HG02642 (cell line): ENCODE data around the gene VPS18.

Source experiments
- ATAC-seq: cut with Tn5 transposase; IDR thresholded peaks from one replicate; pipeline ENCODE4 v1.9.1; 2021; ENCODE audit warnings: mild to moderate bottlenecking; ENCODE audit not compliant: unreplicated experiment, poor library complexity

The VPS18 gene

DNA sequence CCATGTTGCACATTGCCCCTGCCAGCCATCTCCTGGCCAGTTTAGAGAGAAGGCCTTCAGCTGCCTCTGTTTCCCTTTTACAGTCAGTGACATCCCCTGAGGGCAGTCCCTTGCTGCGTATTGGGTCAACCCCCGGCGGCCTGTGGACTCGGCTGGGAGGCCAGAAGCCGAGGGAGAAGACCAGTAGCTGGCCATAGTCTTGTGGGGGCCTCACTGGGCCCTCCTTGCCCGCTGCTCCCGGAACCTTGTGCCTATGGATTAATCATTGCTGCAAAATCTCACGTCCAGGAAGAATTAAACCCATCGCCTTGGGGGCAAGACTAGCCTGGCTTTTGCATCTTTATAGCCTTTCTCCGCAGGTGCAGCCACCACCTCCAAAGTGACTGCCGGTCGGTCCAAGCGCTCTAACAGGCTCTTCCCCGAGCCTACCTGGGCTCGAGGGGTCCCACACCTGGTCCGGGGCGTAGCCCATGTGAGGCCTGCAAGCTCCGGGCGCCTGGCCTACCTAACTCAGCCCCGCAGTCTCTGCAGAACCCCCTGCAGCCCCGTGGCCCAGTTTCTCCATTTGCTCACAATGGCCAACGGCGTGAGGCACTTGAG is 58.2 kb downstream of the VPS18 start:
- no peak for ATAC-seq

DNA sequence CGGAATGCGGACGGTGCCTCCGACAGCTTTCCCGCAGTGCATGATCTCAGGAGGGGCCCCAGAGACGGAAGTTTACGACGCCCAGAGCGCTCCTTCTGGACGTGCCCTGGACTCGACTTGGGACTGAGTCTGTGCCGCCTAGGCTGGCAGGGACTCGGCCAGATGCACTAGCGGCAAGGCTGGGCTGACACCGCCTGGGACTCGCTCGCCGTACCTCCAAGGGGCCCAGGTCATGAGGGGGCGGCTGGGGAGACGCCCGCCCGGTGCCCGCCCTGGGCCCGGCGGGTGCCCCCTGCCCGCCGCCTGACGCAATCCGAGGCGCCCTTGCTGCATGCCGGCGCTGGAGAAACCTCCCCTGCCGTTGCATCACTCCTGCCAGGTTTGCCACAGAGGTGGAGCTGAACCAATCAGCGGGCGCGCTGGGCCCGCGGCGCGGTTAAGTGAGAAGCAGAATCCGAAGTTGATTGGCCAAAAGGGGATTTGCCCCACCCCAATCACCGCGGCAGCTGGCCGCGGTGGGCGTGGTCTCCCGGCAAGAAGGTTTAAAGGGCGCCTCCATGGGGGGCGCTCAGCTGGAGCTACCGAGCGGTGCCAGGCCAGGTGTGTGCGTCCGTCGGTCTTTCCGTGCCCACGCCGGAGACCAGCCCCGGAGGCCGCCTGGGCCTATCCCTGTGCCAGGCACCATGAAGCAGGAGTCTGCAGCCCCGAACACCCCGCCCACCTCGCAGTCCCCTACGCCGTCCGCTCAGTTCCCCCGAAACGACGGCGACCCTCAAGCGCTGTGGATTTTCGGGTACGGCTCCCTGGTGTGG is 58.9 kb downstream of the VPS18 start, which contains the start of gene CHAC1:
CHAC1 (plus strand) TSS at position 571 of the 812 bp plus-strand sequence; CDS start at position 684, 113 bp downstream.
- ATAC-seq, result peak; percentile 94
